Endothelial cell of umbilical vein (primary cell): ENCODE measurements around the gene THSD7A. TPM values are rescaled to one million over a fixed set of nuclear protein-coding genes. Genes with fewer than 3 reads are reported as not detected.

ENCODE experiments used
- BruUV-seq: library from RNA; stranded (reverse); fragments of 400-500 nt; replicated peaks from 2 replicates; lab custom pipeline; 2021; lab: Mats Ljungman, UMichigan
- CTCF ChIA-PET: fragments of 300-600, 350-600 bp; sonication (Branson Sonifier 250); formaldehyde crosslinking; loops from one replicate; lab custom pipeline; 2021; ENCODE audit warnings: antibody characterized with exemption, inconsistent platforms; lab: Charles Lee
- POLR2A ChIA-PET: fragments of 300-600, 350-600 bp; sonication (Branson Sonifier 250); formaldehyde crosslinking; loops from one replicate; lab custom pipeline; 2021; ENCODE audit warnings: antibody characterized with exemption, inconsistent platforms; lab: Charles Lee
- DNase-seq: peaks from one replicate; pipeline ENCODE4 v3.0.0-alpha.2; 2011; ENCODE audit warnings: low read depth, low spot score
- FAIRE-seq: peaks from 2 replicates; lab custom pipeline; 2011; peaks lifted over from hg19 to GRCh38; lab: Jason Lieb, UNC
- H2AFZ ChIP-seq: 2 replicates; pipeline ENCODE4 v1.6.0; 2012; ENCODE audit warnings: low read depth, low read length, control low read depth, inconsistent platforms
- H3K27ac ChIP-seq: 2 replicates; pipeline ENCODE4 v1.5.1; 2011; ENCODE audit warnings: low read depth, mild to moderate bottlenecking, control low read depth, low read length, moderate library complexity; ENCODE audit not compliant: insufficient read depth
- H3K27me3 ChIP-seq, 2 experiments: 2 replicates each; pipeline versions ENCODE4 v1.6.0 to v1.6.1; 2011; ENCODE audit warnings: low read length in 2 of 2, mixed read lengths in 1 of 2; ENCODE audit not compliant: control insufficient read depth in 2 of 2, insufficient read depth in 2 of 2
- H3K36me3 ChIP-seq, 2 experiments: 2 replicates in 1 of 2; 3 replicates in 1 of 2; pipeline ENCODE4 v1.5.1; 2011; ENCODE audit warnings: low read length in 2 of 2, mild to moderate bottlenecking in 1 of 2, moderate library complexity in 1 of 2; ENCODE audit not compliant: control insufficient read depth in 2 of 2, insufficient read depth in 2 of 2; ENCODE audit errors: extremely low read depth in 1 of 2
- H3K4me1 ChIP-seq: 3 replicates; pipeline ENCODE4 v1.5.1; 2011; ENCODE audit warnings: mild to moderate bottlenecking, low read length; ENCODE audit not compliant: control insufficient read depth, insufficient read depth; ENCODE audit errors: extremely low read depth
- H3K4me2 ChIP-seq: 2 replicates; pipeline ENCODE4 v1.6.1; 2011; ENCODE audit warnings: low read length, control low read depth, mixed read lengths; ENCODE audit not compliant: insufficient read depth
- H3K4me3 ChIP-seq, 3 experiments: fragments of 200-600 bp in 1 of 3; sonication (generic), shearing (Covaris generic) in 1 of 3; replicated peaks in 1 of 3; 2 replicates each; pipeline ENCODE4 v1.5.1; 2011 to 2016; ENCODE audit warnings: control low read depth in 3 of 3, low read length in 3 of 3, mild to moderate bottlenecking in 2 of 3, inconsistent platforms in 1 of 3, low read depth in 1 of 3, moderate library complexity in 1 of 3; ENCODE audit not compliant: insufficient read depth in 1 of 3
- H3K79me2 ChIP-seq: 2 replicates; pipeline ENCODE4 v1.6.0; 2012; ENCODE audit warnings: low read length, inconsistent platforms; ENCODE audit not compliant: control insufficient read depth, insufficient read depth
- H3K9ac ChIP-seq: replicated peaks from 2 replicates; pipeline ENCODE3; 2011; ENCODE audit warnings: low read length, control low read depth; ENCODE audit not compliant: insufficient read depth; ENCODE audit errors: extremely low read depth
- H3K9me1 ChIP-seq: replicated peaks from 3 replicates; pipeline ENCODE4 v1.6.0; 2011; ENCODE audit warnings: mild to moderate bottlenecking, low read length; ENCODE audit not compliant: control insufficient read depth, insufficient read depth; ENCODE audit errors: extremely low read depth
- H3K9me3 ChIP-seq: replicated peaks from 2 replicates; pipeline ENCODE4 v1.5.1; 2012; ENCODE audit warnings: low read length, inconsistent platforms; ENCODE audit not compliant: control insufficient read depth, insufficient read depth
- H4K20me1 ChIP-seq: replicated peaks from 2 replicates; pipeline ENCODE3; 2011; ENCODE audit warnings: mild to moderate bottlenecking, low read length; ENCODE audit not compliant: control insufficient read depth, insufficient read depth; ENCODE audit errors: extremely low read depth
- EZH2 ChIP-seq: IDR thresholded peaks from 2 replicates; pipeline ENCODE4 v1.6.1; 2012; ENCODE audit warnings: borderline replicate concordance, low read depth, mild to moderate bottlenecking, moderate library complexity, low read length, inconsistent platforms; ENCODE audit not compliant: severe bottlenecking
- FOS ChIP-seq: IDR thresholded peaks from 2 replicates; pipeline ENCODE4 v1.6.1; 2011; ENCODE audit warnings: mild to moderate bottlenecking, low read length, moderate library complexity, borderline replicate concordance; ENCODE audit not compliant: insufficient read depth
- GATA2 ChIP-seq: IDR thresholded peaks from 2 replicates; pipeline ENCODE4 v1.7.0; 2011; ENCODE audit warnings: low read depth, mild to moderate bottlenecking, moderate library complexity, mixed read lengths, low read length; ENCODE audit not compliant: insufficient read length, insufficient read depth
- JUN ChIP-seq: IDR thresholded peaks from 2 replicates; pipeline ENCODE4 v1.6.1; 2011; ENCODE audit warnings: borderline replicate concordance, low read depth; ENCODE audit not compliant: insufficient read length, insufficient read depth
- MYC ChIP-seq: IDR thresholded peaks from one replicate; pipeline ENCODE4 v1.6.1; 2011; ENCODE audit warnings: mild to moderate bottlenecking, low read depth, low read length
- POLR2A ChIP-seq: IDR thresholded peaks from 2 replicates; pipeline ENCODE4 v1.6.1; 2012; ENCODE audit warnings: low read depth, mild to moderate bottlenecking, control low read depth, low read length
- POLR2AphosphoS5 ChIP-seq: IDR thresholded peaks from 2 replicates; pipeline ENCODE4 v1.6.1; 2012; ENCODE audit warnings: low read depth, mild to moderate bottlenecking, control low read depth, low read length, moderate library complexity; ENCODE audit not compliant: insufficient read depth
- dilution Hi-C: fragments of 300-500 bp; cut with MboI; formaldehyde crosslinking; loops from one replicate; pipeline ENCODE4 v1.15.0; 2019; ENCODE audit warnings: low sequenced_read_pairs; ENCODE audit not compliant: extremely low pct_ligation_motif_present
- intact Hi-C: fragments of 100-400 bp; cut with micrococcal nuclease; formaldehyde crosslinking; loops from one replicate; pipeline ENCODE4 v1.10.0; 2022
- polyA plus RNA-seq, 4 experiments: library from polyadenylated mRNA; depleted of rRNA in 3 of 4; stranded (reverse) in 3 of 4; unstranded in 1 of 4; fragments of >200 nt; gene quantifications; 2 replicates each; pipeline versions ENCODE4 v1.2.1 to v1.2.3, GENCODE V29; 2011 to 2012; ENCODE audit warnings: missing spikeins in 1 of 4
- total RNA-seq: library from RNA; stranded (reverse); gene quantifications from 2 replicates; pipeline ENCODE4 v1.2.3, GENCODE V29; 2021
- TF ChIP-seq, protein P1 (sequence below): IDR thresholded peaks from 2 replicates; pipeline ENCODE4 v1.6.1; 2011; ENCODE audit not compliant: insufficient read depth, insufficient read length
- TF ChIP-seq, protein P2 (sequence below), 2 donors: IDR thresholded peaks; 1 replicate in 1 of 2; 2 replicates in 1 of 2; pipeline ENCODE4 v1.5.1; 2011; ENCODE audit warnings: low read length in 2 of 2, mild to moderate bottlenecking in 2 of 2, moderate library complexity in 2 of 2, control low read depth in 1 of 2, inconsistent platforms in 1 of 2, low read depth in 1 of 2; ENCODE audit not compliant: insufficient read depth in 1 of 2; ENCODE audit errors: extremely low read depth in 1 of 2

THSD7A gene
- total and polyA plus RNA-seq, 2 donors (not counting 3 experiments of a cell fraction or from before 2014, with no cell fraction given), result 3.3 to 12.7 TPM

DNA sequence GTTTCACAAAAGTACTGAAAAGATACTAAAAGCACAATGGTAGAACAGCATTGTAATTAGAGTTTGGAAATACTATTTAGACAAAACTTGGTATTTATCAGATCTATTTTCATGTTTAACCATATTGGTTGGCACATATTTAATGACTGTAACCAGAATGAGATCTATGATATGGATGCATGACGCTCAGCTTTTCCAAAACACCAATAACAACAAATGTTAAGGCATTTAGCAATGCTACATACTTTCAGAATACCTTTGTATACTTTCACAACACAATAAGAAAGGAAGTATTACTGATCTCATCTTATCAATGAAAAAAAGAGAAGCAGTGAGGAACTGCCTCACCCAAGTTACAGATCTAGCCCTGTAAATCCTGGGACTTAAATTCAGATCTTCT is 74.8 kb downstream of the THSD7A start:
- H3K4me1 ChIP-seq, result no peaks in the 10 kb centered on the region
- H4K20me1 ChIP-seq, result no peaks in the 10 kb centered on the region
- no peaks in the 10 kb centered on the region for H3K36me3 ChIP-seq
- no peak overlapping the region for H3K27ac ChIP-seq
- no peak overlapping the region for H3K9ac ChIP-seq
- no peaks in the 10 kb centered on the region for H3K9me3 ChIP-seq
- FAIRE-seq (no peak), DNase-seq (no peak)
- H2AFZ ChIP-seq, result no peak overlapping the region
- no peaks in the 10 kb centered on the region for H3K27me3 ChIP-seq
- no peak overlapping the region for H3K4me3 ChIP-seq
- no peaks in the 10 kb centered on the region for H3K9me1 ChIP-seq
- CTCF ChIA-PET, result no interaction called here
- dilution Hi-C loops (no loop called here), intact Hi-C loops (no loop called here)
- no TSS peak for BruUV-seq
- no peak overlapping the region for H3K4me2 ChIP-seq
- POLR2A ChIA-PET, result no interaction called here
- no peaks in the 10 kb centered on the region for H3K79me2 ChIP-seq
- TF ChIP-seq POLR2A, result no peak
- TF ChIP-seq, protein P1, sequence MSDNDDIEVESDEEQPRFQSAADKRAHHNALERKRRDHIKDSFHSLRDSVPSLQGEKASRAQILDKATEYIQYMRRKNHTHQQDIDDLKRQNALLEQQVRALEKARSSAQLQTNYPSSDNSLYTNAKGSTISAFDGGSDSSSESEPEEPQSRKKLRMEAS, result no peak
- TF ChIP-seq POLR2AphosphoS5, result no peak
- TF ChIP-seq FOS, result no peak
- TF ChIP-seq EZH2, result no peak

DNA sequence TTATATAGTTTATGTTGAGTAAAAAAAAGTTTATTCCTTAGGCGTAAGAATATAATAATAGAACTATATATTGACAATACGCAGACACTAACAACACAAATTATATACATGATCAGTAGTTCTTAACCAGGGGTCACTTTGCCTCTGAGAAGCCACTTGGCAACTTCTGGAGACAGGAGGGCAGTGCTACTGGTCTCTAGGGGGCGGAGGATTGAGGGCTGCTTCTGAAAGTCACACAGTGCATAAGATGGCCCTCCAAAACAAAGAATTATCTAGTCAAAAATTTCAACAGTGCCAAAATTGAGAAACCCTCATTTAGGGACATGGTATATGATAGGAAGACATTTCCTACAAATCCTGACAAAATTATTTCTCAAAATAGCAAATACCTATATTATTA is 77.1 kb downstream of the THSD7A start:
- no peak overlapping the region for H3K4me3 ChIP-seq
- no peaks in the 10 kb centered on the region for H3K9me3 ChIP-seq
- no peak overlapping the region for H2AFZ ChIP-seq
- no peak for FAIRE-seq
- no peaks in the 10 kb centered on the region for H3K9me1 ChIP-seq
- DNase-seq, result no peak
- H3K27me3 ChIP-seq, result no peaks in the 10 kb centered on the region
- CTCF ChIA-PET, result no interaction called here
- no peak overlapping the region for H3K27ac ChIP-seq
- H3K9ac ChIP-seq, result no peak overlapping the region
- no peaks in the 10 kb centered on the region for H4K20me1 ChIP-seq
- no peaks in the 10 kb centered on the region for H3K79me2 ChIP-seq
- POLR2A ChIA-PET, result no interaction called here
- intact Hi-C loops, result no loop called here
- H3K4me1 ChIP-seq, result no peaks in the 10 kb centered on the region
- no peak for TF ChIP-seq EZH2
- no peak for TF ChIP-seq FOS
- TF ChIP-seq GATA2, result no peak
- TF ChIP-seq JUN, result no peak
- TF ChIP-seq, protein P1, result no peak
- TF ChIP-seq, protein P2, sequence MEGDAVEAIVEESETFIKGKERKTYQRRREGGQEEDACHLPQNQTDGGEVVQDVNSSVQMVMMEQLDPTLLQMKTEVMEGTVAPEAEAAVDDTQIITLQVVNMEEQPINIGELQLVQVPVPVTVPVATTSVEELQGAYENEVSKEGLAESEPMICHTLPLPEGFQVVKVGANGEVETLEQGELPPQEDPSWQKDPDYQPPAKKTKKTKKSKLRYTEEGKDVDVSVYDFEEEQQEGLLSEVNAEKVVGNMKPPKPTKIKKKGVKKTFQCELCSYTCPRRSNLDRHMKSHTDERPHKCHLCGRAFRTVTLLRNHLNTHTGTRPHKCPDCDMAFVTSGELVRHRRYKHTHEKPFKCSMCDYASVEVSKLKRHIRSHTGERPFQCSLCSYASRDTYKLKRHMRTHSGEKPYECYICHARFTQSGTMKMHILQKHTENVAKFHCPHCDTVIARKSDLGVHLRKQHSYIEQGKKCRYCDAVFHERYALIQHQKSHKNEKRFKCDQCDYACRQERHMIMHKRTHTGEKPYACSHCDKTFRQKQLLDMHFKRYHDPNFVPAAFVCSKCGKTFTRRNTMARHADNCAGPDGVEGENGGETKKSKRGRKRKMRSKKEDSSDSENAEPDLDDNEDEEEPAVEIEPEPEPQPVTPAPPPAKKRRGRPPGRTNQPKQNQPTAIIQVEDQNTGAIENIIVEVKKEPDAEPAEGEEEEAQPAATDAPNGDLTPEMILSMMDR (IDR thresholded peaks at IDR 0.05; ENCODE audit: extremely low read depth in 1 of 2, insufficient read depth in 1 of 2, low read depth in 1 of 2, low read length in 2 of 2), result no peak
- no peak for TF ChIP-seq POLR2AphosphoS5
- no peak for TF ChIP-seq MYC
- no peak for TF ChIP-seq POLR2A
- no TSS peak for BruUV-seq
- H3K4me2 ChIP-seq, result no peak overlapping the region
- dilution Hi-C loops, result no loop called here
- no peaks in the 10 kb centered on the region for H3K36me3 ChIP-seq
